NCI-H526 treated with DMSO at 0.1 percent for 48 hours (cell line): ENCODE results near the gene TAF15.

Experiments used
- DNase-seq: peaks from one replicate; lab custom pipeline; 2025; lab: John Stamatoyannopoulos, UW

TAF15 gene

GRCh38 chr17:35821308-35821707 is 12.0 kb downstream of the TAF15 start:
- DNase-seq: no peak

GRCh38 chr17:35825206-35825605 is 15.9 kb downstream of the TAF15 start:
- no peak for DNase-seq

GRCh38 chr17:35841101-35841500 is 31.8 kb downstream of the TAF15 start:
- no peak for DNase-seq

GRCh38 chr17:35841505-35841904 is 32.2 kb downstream of the TAF15 start:
- DNase-seq: no peak

- DNase-seq: no peak
Observed at GRCh38 chr17:35842239-35842638, 33.0 kb downstream of the TAF15 start.

GRCh38 chr17:35843698-35844097 is 34.4 kb downstream of the TAF15 start:
- no peak for DNase-seq

- no peak for DNase-seq
Observed at GRCh38 chr17:35844547-35844946, 35.3 kb downstream of the TAF15 start.

GRCh38 chr17:35846055-35846809 is 36.9 kb downstream of the TAF15 start:
- DNase-seq: no peak

- DNase-seq: no peak
Observed at GRCh38 chr17:35847006-35847405, 37.7 kb downstream of the TAF15 start.

- DNase-seq: no peak
Observed at GRCh38 chr17:35847633-35848373, 38.5 kb downstream of the TAF15 start.

- DNase-seq: peak; percentile 6
Observed at GRCh38 chr17:35849469-35850348, 40.4 kb downstream of the TAF15 start.

GRCh38 chr17:35855965-35856364 is 46.7 kb downstream of the TAF15 start:
- no peak for DNase-seq

- no peak for DNase-seq
Observed at GRCh38 chr17:35856603-35857002, 47.3 kb downstream of the TAF15 start.

GRCh38 chr17:35864853-35865252 is 55.6 kb downstream of the TAF15 start:
- DNase-seq: no peak

- no peak for DNase-seq
Observed at GRCh38 chr17:35865412-35866340, 56.4 kb downstream of the TAF15 start.

GRCh38 chr17:35866341-35866950 is 57.2 kb downstream of the TAF15 start:
- DNase-seq: no peak

- DNase-seq: no peak
Observed at GRCh38 chr17:35867574-35867973, 58.3 kb downstream of the TAF15 start.

GRCh38 chr17:35868737-35869136 is 59.5 kb downstream of the TAF15 start, which contains the start of gene HEATR9:
Gene HEATR9, minus strand, starts transcription at chr17:35868891. Its CDS starts 149 bp downstream, at chr17:35868742.
- DNase-seq: no peak

- DNase-seq: no peak
Observed at GRCh38 chr17:35870906-35871819, 61.9 kb downstream of the TAF15 start.
